ENCODE results near the gene SUCLG2. TPM values are rescaled to one million over a fixed set of nuclear protein-coding genes. Genes with fewer than 3 reads are reported as not detected.

The SUCLG2 gene
- total RNA-seq, 1 experiment from 2014 or later, result 38.5 TPM

DNA sequence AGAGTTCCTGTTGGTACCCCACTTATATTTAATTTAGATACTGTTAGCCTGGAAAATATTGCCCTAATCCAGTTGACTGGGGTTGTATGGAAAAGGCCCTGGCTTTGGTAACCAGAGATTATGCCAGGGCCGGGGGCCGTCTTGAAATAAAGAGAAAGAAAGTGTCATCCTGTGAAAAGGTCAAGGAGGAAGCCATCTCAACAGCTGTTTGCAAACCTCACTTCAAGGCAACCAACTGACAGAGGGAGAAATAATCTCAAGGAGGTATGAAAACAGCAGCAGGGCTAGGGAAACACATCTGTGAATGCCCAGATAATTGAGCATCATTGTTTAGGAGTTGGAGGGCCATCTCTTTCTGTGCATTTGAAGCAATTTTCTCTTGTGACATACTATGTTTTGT lies 190.8 kb downstream of the SUCLG2 start:
- H4K5ac ChIP-seq (ENCODE audit: insufficient read length, low read depth, low read length), result no peak overlapping the region

More for the DNA sequence above, 190.8 kb downstream of the SUCLG2 start:
- Mint-ChIP-seq H3K36me3 (ENCODE audit: insufficient read depth in 1 of 3, low read depth in 3 of 3) (peaks cover 0 to 4% (median 0%) of the 10 kb centered on the region in 3 experiments; a peak in 1 of 7 replicates), H3K27me3 (ENCODE audit: low read depth) (no peaks in the 10 kb centered on the region), H3K4me1 (no peaks in the 10 kb centered on the region), H3K9me3 (no peaks in the 10 kb centered on the region), H3K4me3 (no peak overlapping the region), H3K27ac (peak overlapping the region in 1 of 3 experiments; percentile 44; a peak in 1 of 7 replicates)
- Histone ChIP-seq H3K4me2 (ENCODE audit: insufficient read depth, insufficient read length, low read length) (no peak overlapping the region), H2BK15ac (ENCODE audit: low read depth, low read length) (no peak overlapping the region), H3K23ac (ENCODE audit: insufficient read length, low read depth, low read length) (no peak overlapping the region), H2AK5ac (ENCODE audit: insufficient read length, low read length) (no peak overlapping the region), H3K27me3 (ENCODE audit: insufficient read depth, low read length) (no peaks in the 10 kb centered on the region), H3K14ac (ENCODE audit: insufficient read depth, low read length) (no peak overlapping the region), H4K20me1 (ENCODE audit: control insufficient read depth, insufficient read depth, insufficient read length) (no peaks in the 10 kb centered on the region), H2BK5ac (ENCODE audit: insufficient read length, low read length) (no peak overlapping the region), H3K4me1 (ENCODE audit: insufficient read depth, low read length) (no peaks in the 10 kb centered on the region), H3K79me2 (ENCODE audit: insufficient read depth, low read length) (no peaks in the 10 kb centered on the region), H3K4ac (ENCODE audit: low read depth, low read length) (no peak overlapping the region), H3K9ac (ENCODE audit: extremely low read depth, insufficient read length, low read length) (no peak overlapping the region), H2BK120ac (ENCODE audit: low read depth, low read length, poor library complexity, severe bottlenecking) (no peak overlapping the region), H2BK12ac (ENCODE audit: insufficient read length, low read depth, low read length) (no peak overlapping the region), H2AFZ (ENCODE audit: low read length) (no peak overlapping the region), H3K9me3 (ENCODE audit: control insufficient read depth, low read depth, low read length) (no peaks in the 10 kb centered on the region), H2BK20ac (ENCODE audit: low read depth, low read length, poor library complexity, severe bottlenecking) (no peak overlapping the region), H4K91ac (ENCODE audit: insufficient read length, low read depth, low read length) (no peak overlapping the region), H3K56ac (ENCODE audit: insufficient read length, low read depth, low read length) (no peak overlapping the region), H3K18ac (ENCODE audit: insufficient read length, low read depth, low read length) (no peak overlapping the region), H3K79me1 (ENCODE audit: insufficient read depth, low read depth, low read length, poor library complexity, severe bottlenecking) (no peaks in the 10 kb centered on the region), H3T11ph (ENCODE audit: low read length) (no peak overlapping the region), H3K27ac (ENCODE audit: insufficient read length, low read depth, low read length) (no peak overlapping the region), H3K23me2 (ENCODE audit: insufficient read length, low read depth, low read length, poor library complexity, severe bottlenecking) (no peaks in the 10 kb centered on the region), H4K8ac (replicated peaks; ENCODE audit: insufficient read length, low read depth, low read length) (no peak overlapping the region)
- TF ChIP-seq, protein P1, sequence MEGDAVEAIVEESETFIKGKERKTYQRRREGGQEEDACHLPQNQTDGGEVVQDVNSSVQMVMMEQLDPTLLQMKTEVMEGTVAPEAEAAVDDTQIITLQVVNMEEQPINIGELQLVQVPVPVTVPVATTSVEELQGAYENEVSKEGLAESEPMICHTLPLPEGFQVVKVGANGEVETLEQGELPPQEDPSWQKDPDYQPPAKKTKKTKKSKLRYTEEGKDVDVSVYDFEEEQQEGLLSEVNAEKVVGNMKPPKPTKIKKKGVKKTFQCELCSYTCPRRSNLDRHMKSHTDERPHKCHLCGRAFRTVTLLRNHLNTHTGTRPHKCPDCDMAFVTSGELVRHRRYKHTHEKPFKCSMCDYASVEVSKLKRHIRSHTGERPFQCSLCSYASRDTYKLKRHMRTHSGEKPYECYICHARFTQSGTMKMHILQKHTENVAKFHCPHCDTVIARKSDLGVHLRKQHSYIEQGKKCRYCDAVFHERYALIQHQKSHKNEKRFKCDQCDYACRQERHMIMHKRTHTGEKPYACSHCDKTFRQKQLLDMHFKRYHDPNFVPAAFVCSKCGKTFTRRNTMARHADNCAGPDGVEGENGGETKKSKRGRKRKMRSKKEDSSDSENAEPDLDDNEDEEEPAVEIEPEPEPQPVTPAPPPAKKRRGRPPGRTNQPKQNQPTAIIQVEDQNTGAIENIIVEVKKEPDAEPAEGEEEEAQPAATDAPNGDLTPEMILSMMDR (conservative IDR thresholded peaks at IDR 0.05), result no peak
- WGBS (ENCODE audit: extremely low coverage, insufficient read length, low lambda C conversion rate), result no CpG with 5 or more reads among the region's 2 CpGs
- DNase-seq, result no peak

Measured in H9 (cell line).